NOMO-1 (cell line): ENCODE measurements around the gene TUFM.
A peak's percentile ranks its signal among the peaks of the same experiment; 100 is the strongest.
"Not testable (repeated sequence)": the region's sequence is repeated elsewhere in the genome, so short reads cannot be mapped to it uniquely, and the experiment has no call there.

Source experiments
- DNase-seq, 2 experiments: peaks; one replicate each; lab custom pipeline; 2025; ENCODE audit not compliant: unreplicated experiment in 2 of 2; lab: John Stamatoyannopoulos, UW

TUFM gene

DNA sequence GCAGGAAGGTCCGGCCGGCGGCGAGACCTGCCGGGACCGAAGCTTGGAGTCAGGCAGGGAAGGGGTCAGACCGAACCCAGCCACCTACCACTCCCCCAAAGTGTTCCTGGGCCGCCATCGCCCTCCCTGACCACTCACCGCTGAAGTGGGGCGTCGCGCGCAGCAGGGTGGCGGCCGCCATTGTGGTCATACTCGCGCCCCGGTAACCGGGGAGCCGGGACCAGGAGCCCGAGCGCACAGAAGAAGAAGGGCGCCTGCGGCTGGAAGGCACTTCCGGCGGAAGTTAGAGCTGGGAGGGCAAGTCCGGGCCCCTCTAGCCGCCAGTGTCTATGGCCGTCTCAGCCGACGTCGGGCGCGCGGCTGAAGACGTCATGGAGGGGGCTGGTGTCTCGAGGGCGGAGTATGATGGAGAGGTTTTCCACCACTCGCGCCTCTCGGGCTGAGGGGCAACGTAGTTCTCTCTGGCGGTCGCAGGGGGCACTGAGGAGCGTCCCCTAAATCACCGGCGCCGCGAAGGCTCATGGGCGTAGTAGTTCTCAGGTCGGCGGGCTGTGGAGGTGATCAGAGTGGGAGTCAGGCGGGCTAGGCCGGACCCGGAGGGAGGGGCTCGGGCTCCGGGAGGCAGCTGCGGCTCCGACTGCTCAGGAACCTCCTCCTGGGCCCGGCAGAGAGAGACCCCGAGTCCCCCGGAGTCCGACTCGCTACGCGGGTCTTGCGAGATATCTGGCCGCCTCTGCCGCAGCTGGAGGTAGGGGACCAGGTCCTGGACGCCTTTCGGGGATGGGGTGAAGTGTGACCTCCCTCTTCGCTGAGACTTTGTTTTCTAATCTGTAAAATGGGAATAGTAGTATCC lies at the start of gene TUFM:
Gene TUFM, minus strand, starts transcription at position 269 of the 853 bp plus-strand sequence. Its CDS starts 79 bp downstream, at position 190.
- DNase-seq: peak; percentile 98 to 99

GRCh38 chr16:28895609-28896008 lies 49.5 kb upstream of the TUFM start:
- DNase-seq: no peak

- DNase-seq: no peak
These were observed 47.1 kb upstream of the TUFM start for GRCh38 chr16:28893291-28893690.

- no peak for DNase-seq
These were observed 46.1 kb upstream of the TUFM start for GRCh38 chr16:28891964-28892890.

- not testable (repeated sequence) for DNase-seq
These were observed 44.2 kb upstream of the TUFM start for GRCh38 chr16:28890355-28890754.

DNA sequence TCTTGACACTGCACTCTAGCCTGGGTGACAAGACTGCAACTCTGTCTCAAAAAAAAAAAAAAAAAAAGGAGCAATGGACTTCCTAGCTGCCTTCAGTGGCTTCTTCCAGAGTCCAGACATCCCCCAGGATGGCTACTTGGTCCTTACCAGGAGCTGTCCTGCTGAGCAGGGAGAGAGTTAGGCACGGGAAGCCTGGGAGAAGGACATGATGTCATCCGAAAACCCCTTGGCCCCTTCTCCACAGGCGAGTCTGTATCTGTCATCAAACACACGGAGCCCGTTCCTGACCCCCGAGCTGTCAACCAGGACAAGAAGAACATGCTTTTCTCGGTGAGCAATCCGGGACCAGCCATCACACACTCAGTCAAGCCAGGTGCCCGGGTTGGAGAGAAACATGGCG lies 40.8 kb upstream of the TUFM start:
- DNase-seq: no peak

DNA sequence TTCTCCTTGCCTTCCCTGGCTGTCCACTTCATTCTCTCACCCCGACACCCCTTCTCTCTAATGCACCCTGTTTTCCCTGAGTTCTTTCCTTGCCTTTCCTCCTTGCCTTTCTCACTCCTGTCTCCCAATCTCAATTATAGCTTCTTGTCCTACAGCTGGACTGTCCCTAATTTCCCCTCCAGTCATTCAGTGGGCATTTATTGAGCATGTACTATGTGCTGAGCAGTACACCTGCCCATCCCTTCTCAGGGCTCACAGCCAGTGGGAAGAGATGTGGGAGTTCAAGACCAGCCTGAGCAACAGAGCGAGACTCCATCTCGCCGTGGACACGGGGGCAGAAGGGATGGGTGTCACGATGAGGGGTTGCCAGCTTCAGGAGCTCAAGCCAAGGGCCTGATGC lies 37.9 kb upstream of the TUFM start:
- no peak for DNase-seq

DNA sequence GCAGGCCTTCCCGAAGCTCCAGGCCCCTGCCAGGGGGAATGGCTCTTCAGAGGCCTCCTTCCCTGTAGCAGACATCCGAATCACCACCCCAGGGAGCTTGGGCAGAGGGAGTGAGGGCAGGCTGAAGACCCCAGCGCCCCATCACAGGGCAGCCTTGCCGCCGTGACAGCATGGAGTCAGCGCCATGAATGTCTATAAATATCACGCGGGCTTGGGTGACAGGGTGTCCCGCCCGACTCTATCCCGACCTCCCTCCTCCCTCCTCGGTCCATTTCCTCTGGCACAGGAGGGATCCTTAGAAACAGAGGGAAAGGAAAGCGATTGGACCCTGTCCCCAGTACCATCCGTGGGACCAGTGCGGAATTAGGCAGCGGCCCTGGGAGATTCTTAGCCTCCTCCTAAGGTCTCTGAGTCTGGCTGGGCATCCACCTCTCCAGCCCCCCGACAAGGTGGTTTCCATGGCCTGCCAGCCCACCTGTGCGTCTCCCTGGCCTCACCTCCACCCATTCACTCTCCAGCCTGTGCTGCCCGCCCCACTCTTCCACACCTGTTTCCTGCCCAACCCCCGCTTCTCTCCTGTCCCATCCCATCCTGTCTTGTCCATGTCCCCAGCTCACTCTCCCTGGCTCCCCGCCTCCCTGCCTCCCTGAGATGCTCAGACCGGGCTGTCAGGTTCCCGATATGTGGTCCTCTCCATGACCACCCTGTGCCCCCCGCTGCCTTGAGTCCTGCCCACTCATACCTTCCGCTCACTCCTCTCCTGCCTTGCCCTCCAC lies 37.3 kb upstream of the TUFM start:
- no peak for DNase-seq

DNA sequence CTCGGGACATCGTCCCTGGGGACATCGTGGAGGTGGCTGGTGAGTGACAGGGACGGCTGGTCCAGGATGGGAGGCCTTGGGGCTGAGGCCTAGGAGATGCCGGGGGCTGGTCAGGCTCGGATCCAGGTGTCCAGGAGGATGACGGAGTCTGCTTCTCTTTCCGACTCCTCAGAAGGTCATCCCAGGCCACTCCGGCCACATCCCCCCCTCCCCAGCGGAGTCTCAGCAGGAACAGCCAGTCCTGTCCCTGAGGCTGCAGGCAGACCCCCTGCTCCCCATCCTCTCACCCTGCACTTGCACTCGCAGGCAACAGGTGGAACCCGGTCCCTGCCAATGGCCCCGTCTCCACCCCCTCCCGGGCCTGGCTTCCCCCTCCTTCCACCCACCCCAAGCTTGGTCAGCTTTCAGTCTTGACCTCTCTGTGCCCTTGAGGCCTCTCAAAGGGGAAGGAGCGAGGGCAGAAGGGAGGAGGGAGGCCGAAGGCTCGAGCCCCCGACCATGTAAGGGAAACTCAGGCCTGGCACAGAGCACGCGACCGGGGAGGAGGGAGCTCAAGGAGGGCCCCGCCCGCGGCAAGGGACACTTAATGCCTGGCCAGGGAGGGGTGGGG lies 36.5 kb upstream of the TUFM start:
- DNase-seq: no peak

GRCh38 chr16:28881565-28881964 lies 35.4 kb upstream of the TUFM start:
- not testable (repeated sequence) for DNase-seq

DNA sequence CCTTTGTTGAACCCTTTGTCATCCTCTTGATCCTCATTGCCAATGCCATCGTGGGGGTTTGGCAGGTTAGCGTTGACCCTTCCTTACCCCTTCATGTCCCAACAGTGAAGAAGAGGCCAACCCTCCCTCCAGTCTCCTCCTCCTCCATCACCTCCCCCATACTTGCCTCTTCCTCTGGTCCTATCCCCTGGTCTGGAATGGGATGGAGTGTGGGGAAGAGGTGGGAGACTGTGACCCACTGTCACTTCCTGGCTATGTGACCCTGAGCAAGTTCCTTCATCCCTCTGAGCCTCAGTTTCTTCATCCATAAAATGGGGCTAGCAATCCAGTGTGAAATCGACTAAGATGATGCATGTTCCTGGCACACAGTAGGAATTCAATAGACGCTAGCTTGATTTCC lies 34.8 kb upstream of the TUFM start:
- DNase-seq: no peak

DNA sequence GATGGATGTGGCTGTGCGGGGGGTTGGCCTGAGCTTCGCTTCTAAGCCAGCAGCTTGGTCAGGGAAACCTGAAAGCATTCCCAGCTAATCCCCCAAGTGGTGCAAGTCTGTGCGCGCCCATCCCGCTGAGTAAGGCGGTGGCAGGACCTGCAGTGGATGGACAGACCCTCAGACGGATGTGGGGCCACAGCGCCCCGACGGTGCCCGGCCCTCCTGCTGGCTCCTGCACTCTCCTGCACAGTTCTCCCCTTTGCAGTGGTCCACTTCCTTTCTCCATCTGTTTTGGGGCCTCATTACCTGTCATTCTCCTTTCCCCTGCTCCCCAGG lies 34.4 kb upstream of the TUFM start:
- no peak for DNase-seq

DNA sequence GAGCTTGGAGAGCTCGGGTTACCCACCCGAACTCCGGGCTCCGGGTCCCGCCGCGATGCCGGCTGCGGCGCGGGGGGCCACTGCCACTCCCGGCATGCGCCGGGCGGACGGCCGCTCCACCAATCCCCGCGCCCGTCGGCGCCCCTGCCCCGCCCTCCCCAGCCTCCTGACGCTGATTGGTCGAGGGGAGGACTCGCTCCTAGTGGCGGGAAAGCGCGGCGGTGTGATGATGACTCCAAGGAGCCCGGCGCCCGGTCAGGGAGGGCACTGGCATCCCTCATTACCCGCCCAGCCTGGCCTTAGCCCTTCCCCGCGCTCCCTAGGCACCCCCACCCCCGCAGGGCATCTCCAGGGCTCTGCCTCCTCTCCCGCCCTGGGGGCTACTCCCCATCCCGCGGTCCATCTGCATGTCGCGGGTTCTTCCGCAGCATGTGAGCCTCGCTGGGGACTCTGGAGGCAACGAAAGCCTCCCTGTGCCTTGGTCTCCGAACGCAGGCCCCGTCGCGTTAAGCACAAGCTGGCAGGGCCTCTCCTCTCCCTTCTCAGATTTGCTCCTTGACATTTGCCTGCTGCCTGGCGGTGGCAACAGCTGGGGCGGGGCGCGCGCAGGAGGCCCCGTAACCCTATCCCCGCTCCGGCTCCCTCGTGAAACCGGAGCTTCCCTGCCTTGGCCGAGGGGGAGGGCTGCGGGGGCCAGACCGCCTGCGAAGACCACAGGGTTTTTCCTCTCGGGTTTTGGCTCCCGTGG lies 33.9 kb upstream of the TUFM start:
- DNase-seq: peak; percentile 81 to 83

DNA sequence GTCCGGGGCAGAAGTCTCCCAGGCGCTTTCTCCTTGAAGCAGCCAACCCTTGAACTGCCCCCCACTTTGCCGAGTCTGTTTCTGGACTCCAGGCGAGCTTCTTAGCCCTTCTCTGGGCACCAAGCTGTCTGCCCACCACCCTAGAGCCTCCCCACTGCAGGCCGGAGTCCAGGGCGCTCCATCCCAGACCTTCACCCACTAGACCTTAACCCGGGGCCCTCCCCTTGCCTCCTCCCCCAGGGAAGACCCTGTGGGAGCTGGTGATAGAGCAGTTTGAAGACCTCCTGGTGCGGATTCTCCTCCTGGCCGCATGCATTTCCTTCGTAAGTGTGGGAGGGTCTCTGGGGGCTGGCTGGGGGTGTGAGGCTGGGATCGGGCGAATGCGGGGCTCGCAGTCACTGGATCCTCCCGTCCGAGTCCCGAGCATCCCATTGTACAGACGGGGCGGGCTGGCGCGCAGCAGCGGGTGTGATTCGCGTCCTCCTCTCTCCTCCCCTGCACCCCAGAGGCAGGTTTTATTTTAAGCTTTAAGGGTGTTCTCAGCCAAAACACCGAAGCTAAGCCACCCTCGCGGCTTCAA lies 33.2 kb upstream of the TUFM start:
- DNase-seq: no peak

GRCh38 chr16:28878083-28878926 lies 32.2 kb upstream of the TUFM start, which contains the start of gene ATP2A1:
TSS of gene ATP2A1 (plus strand) at chr16:28878488. CDS start at chr16:28878672, 184 bp downstream.
- no peak for DNase-seq

DNA sequence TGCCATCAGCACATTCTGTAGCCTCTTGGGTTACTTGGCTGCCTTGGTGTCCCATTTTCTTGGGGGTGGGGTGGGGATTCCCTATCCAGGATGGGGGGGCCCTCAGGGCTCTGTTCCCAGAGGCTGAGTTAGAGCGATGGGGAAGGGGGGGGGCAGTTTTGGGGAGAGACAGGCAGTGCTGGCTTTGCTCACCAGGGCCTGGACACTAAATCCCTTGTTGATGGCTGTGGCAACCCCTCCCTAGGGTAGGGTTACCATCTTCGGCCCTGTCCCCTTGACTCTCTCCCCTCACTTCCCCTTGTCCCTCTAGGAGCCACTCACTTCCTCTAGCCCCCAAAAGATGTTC lies 31.5 kb upstream of the TUFM start:
- no peak for DNase-seq

GRCh38 chr16:28876973-28877654 lies 31.0 kb upstream of the TUFM start:
- no peak for DNase-seq

- DNase-seq: no peak
These were observed 30.0 kb upstream of the TUFM start for GRCh38 chr16:28876019-28876659.
